Thyroid gland (tissue), 4 donors: Measurements from ENCODE around the gene STAC2.

ENCODE experiments used
- CTCF ChIP-seq, 6 experiments: fragments of 200-600 bp in 3 of 6; fragments of 450-650 bp in 3 of 6; sonication (generic) in 3 of 6; IDR thresholded peaks; one replicate each; pipeline ENCODE4 v1.5.1; 2016 to 2019; ENCODE audit warnings: antibody characterized with exemption in 6 of 6, mild to moderate bottlenecking in 2 of 6, inconsistent platforms in 1 of 6, moderate library complexity in 1 of 6
- POLR2A ChIP-seq, 2 donors: fragments of 450-650 bp; IDR thresholded peaks; one replicate each; pipeline ENCODE4 v1.6.1; 2017; ENCODE audit warnings: antibody characterized with exemption in 2 of 2, mild to moderate bottlenecking in 2 of 2, moderate library complexity in 1 of 2

GRCh38 chr17:39235555-39236449 is 10.1 kb upstream of the STAC2 start:
- TF ChIP-seq CTCF (IDR thresholded peaks at IDR 0.05) (peak in 4 of 6 experiments; percentile 39 to 45 (median 44)), POLR2A (IDR thresholded peaks at IDR 0.05) (no peak)
